Measurements from ENCODE around the gene CREB3L2. TPM values are rescaled to one million over a fixed set of nuclear protein-coding genes. Genes with fewer than 3 reads are reported as not detected.

Gene CREB3L2
- total and polyA plus RNA-seq, 10 of the 15 experiments (the other 5 are each of a cell fraction or from before 2014, with no cell fraction given): 6.4 to 67.1 (median 26.2) TPM

DNA sequence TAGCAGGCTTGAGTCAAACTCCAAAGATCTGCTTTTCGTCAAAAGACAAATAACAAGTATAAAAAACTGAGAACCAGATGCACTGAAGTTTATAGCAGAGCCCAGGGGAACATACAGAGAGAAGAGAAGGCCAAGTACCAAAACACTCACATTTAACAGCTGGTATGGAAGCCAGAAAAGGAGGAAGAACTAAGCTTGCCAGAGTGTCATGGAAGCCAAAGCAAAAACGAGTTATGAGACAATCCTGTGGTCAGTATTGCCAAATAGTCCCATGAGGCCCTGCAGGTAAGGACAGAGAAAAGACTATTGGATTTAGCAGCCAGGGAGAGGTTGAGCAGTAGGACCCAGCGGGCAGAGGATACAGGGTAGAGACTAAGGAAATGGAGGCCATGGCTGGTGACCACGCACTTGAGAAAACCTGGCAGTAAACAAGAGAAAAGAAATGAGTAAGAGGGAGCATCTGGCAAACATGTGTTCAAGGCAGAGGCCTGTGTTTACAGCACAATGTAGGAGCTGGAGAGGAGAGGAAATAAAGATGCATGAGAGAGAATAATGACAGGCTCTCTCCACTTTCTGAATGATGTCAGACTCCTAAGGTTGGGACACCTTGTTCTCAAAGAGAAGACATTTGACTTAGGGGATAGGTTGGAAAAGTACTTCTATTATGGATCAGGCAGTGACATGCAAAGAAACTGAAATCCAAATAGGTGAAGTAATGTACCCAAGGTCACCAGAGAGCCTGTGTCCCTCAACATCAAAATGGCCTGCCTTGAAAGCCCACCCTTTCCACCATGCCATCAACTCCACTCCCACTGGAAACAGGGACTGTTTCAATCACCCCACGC lies 9.1 kb downstream of the CREB3L2 start (continued):
- TF ChIP-seq YBX1 (IDR thresholded peaks at IDR 0.05): no peak
- TF ChIP-seq KDM1A (IDR thresholded peaks at IDR 0.05; ENCODE audit: borderline replicate concordance): no peak
- peak; percentile 63; the same call in 1 of the 2 replicates for TF ChIP-seq PAX5 (IDR thresholded peaks at IDR 0.05; ENCODE audit: borderline replicate concordance, low read depth, low read length)
- no peak for TF ChIP-seq POLR2A (IDR thresholded peaks at IDR 0.05; ENCODE audit: low read depth, low read length)
- TF ChIP-seq, protein P1, sequence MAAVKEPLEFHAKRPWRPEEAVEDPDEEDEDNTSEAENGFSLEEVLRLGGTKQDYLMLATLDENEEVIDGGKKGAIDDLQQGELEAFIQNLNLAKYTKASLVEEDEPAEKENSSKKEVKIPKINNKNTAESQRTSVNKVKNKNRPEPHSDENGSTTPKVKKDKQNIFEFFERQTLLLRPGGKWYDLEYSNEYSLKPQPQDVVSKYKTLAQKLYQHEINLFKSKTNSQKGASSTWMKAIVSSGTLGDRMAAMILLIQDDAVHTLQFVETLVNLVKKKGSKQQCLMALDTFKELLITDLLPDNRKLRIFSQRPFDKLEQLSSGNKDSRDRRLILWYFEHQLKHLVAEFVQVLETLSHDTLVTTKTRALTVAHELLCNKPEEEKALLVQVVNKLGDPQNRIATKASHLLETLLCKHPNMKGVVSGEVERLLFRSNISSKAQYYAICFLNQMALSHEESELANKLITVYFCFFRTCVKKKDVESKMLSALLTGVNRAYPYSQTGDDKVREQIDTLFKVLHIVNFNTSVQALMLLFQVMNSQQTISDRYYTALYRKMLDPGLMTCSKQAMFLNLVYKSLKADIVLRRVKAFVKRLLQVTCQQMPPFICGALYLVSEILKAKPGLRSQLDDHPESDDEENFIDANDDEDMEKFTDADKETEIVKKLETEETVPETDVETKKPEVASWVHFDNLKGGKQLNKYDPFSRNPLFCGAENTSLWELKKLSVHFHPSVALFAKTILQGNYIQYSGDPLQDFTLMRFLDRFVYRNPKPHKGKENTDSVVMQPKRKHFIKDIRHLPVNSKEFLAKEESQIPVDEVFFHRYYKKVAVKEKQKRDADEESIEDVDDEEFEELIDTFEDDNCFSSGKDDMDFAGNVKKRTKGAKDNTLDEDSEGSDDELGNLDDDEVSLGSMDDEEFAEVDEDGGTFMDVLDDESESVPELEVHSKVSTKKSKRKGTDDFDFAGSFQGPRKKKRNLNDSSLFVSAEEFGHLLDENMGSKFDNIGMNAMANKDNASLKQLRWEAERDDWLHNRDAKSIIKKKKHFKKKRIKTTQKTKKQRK (IDR thresholded peaks at IDR 0.05; ENCODE audit: low read depth, low read length): no peak
- TF ChIP-seq, protein P2, sequence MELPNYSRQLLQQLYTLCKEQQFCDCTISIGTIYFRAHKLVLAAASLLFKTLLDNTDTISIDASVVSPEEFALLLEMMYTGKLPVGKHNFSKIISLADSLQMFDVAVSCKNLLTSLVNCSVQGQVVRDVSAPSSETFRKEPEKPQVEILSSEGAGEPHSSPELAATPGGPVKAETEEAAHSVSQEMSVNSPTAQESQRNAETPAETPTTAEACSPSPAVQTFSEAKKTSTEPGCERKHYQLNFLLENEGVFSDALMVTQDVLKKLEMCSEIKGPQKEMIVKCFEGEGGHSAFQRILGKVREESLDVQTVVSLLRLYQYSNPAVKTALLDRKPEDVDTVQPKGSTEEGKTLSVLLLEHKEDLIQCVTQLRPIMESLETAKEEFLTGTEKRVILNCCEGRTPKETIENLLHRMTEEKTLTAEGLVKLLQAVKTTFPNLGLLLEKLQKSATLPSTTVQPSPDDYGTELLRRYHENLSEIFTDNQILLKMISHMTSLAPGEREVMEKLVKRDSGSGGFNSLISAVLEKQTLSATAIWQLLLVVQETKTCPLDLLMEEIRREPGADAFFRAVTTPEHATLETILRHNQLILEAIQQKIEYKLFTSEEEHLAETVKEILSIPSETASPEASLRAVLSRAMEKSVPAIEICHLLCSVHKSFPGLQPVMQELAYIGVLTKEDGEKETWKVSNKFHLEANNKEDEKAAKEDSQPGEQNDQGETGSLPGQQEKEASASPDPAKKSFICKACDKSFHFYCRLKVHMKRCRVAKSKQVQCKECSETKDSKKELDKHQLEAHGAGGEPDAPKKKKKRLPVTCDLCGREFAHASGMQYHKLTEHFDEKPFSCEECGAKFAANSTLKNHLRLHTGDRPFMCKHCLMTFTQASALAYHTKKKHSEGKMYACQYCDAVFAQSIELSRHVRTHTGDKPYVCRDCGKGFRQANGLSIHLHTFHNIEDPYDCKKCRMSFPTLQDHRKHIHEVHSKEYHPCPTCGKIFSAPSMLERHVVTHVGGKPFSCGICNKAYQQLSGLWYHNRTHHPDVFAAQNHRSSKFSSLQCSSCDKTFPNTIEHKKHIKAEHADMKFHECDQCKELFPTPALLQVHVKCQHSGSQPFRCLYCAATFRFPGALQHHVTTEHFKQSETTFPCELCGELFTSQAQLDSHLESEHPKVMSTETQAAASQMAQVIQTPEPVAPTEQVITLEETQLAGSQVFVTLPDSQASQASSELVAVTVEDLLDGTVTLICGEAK (IDR thresholded peaks at IDR 0.05; ENCODE audit: borderline replicate concordance): no peak
- TF ChIP-seq CREM (IDR thresholded peaks at IDR 0.05; ENCODE audit: low read depth): peak; percentile 58; the same call in 1 of the 2 replicates
- TF ChIP-seq CBX3 (IDR thresholded peaks at IDR 0.05; ENCODE audit: borderline replicate concordance, low read depth): no peak
- 0 out of 2 replicates have a peak, but pooled peaks have one; percentile 27 for TF ChIP-seq CBX5 (IDR thresholded peaks at IDR 0.05; ENCODE audit: low read depth)
- TF ChIP-seq CREB1 (IDR thresholded peaks at IDR 0.05; ENCODE audit: low read depth): no peak
- TF ChIP-seq, protein P3, sequence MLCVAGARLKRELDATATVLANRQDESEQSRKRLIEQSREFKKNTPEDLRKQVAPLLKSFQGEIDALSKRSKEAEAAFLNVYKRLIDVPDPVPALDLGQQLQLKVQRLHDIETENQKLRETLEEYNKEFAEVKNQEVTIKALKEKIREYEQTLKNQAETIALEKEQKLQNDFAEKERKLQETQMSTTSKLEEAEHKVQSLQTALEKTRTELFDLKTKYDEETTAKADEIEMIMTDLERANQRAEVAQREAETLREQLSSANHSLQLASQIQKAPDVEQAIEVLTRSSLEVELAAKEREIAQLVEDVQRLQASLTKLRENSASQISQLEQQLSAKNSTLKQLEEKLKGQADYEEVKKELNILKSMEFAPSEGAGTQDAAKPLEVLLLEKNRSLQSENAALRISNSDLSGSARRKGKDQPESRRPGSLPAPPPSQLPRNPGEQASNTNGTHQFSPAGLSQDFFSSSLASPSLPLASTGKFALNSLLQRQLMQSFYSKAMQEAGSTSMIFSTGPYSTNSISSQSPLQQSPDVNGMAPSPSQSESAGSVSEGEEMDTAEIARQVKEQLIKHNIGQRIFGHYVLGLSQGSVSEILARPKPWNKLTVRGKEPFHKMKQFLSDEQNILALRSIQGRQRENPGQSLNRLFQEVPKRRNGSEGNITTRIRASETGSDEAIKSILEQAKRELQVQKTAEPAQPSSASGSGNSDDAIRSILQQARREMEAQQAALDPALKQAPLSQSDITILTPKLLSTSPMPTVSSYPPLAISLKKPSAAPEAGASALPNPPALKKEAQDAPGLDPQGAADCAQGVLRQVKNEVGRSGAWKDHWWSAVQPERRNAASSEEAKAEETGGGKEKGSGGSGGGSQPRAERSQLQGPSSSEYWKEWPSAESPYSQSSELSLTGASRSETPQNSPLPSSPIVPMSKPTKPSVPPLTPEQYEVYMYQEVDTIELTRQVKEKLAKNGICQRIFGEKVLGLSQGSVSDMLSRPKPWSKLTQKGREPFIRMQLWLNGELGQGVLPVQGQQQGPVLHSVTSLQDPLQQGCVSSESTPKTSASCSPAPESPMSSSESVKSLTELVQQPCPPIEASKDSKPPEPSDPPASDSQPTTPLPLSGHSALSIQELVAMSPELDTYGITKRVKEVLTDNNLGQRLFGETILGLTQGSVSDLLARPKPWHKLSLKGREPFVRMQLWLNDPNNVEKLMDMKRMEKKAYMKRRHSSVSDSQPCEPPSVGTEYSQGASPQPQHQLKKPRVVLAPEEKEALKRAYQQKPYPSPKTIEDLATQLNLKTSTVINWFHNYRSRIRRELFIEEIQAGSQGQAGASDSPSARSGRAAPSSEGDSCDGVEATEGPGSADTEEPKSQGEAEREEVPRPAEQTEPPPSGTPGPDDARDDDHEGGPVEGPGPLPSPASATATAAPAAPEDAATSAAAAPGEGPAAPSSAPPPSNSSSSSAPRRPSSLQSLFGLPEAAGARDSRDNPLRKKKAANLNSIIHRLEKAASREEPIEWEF (IDR thresholded peaks at IDR 0.05; ENCODE audit: insufficient replicate concordance, low read depth, low read length): no peak
- no peak for TF ChIP-seq RELA (IDR thresholded peaks at IDR 0.05; ENCODE audit: borderline replicate concordance, partially characterized antibody)
- peak; percentile 52 for TF ChIP-seq SP1 (IDR thresholded peaks at IDR 0.05; ENCODE audit: low read depth, low read length)
- TF ChIP-seq CHD2 (IDR thresholded peaks at IDR 0.05; ENCODE audit: borderline replicate concordance, low read depth, low read length): no peak

Measured in GM12878 (cell line).